ENCODE data around the gene RSBN1. TPM values are rescaled to one million over a fixed set of nuclear protein-coding genes. Genes with fewer than 3 reads are reported as not detected.

RSBN1 gene
- total RNA-seq, 1 experiment from 2014 or later = 16.6 TPM

GRCh38 chr1:113751114-113751513 is 61.2 kb downstream of the RSBN1 start:
- H3K4me3 ChIP-seq (replicated peaks in 1 of 2; ENCODE audit: low read depth in 1 of 2, low read length in 2 of 2) = no peak overlapping the region
- ATAC-seq (no peak), DNase-seq (ENCODE audit: low read depth, low spot score) (no peak)
- H3K4me1 ChIP-seq (ENCODE audit: control insufficient read depth in 1 of 2, insufficient read depth in 2 of 2, low read length in 2 of 2) = peaks cover 0 to 5% of the 10 kb centered on the region in 2 experiments; a peak in 1 of 4 replicates
- H3K36me3 ChIP-seq (ENCODE audit: control insufficient read depth in 1 of 2, insufficient read depth in 2 of 2, low read length in 2 of 2) = no peaks in the 10 kb centered on the region
- no peaks in the 10 kb centered on the region for H4K20me1 ChIP-seq (ENCODE audit: insufficient read depth)
- TF ChIP-seq CEBPB (IDR thresholded peaks at IDR 0.05; ENCODE audit: low read depth) = no peak
- no peak for TF ChIP-seq ELF1 (IDR thresholded peaks at IDR 0.05; ENCODE audit: borderline replicate concordance, low read depth)
- no peak for TF ChIP-seq MAX (IDR thresholded peaks at IDR 0.05)
- no peak for TF ChIP-seq ZBTB33 (IDR thresholded peaks at IDR 0.05; ENCODE audit: extremely low read depth, insufficient replicate concordance, low read length)
- TF ChIP-seq SP1 (IDR thresholded peaks at IDR 0.05; ENCODE audit: low read depth) = no peak
- TF ChIP-seq EGR1 (IDR thresholded peaks at IDR 0.05; ENCODE audit: low read depth) = no peak
- no peak for TF ChIP-seq EZH2phosphoT487 (IDR thresholded peaks at IDR 0.05; ENCODE audit: borderline replicate concordance)
- TF ChIP-seq SRF (IDR thresholded peaks at IDR 0.05; ENCODE audit: low read depth) = no peak
- TF ChIP-seq CBX3 (IDR thresholded peaks at IDR 0.05; ENCODE audit: low read depth) = no peak
- no peak for TF ChIP-seq REST (IDR thresholded peaks at IDR 0.05; ENCODE audit: low read depth)
- no peak for TF ChIP-seq ZNF274 (IDR thresholded peaks at IDR 0.05; ENCODE audit: low read depth, low read length)
- TF ChIP-seq JUND (IDR thresholded peaks at IDR 0.05) = no peak
- intact Hi-C loops (cut with micrococcal nuclease) = no loop called here
- H3K27ac ChIP-seq (ENCODE audit: low read depth, low read length) = no peak overlapping the region
- H3K4me2 ChIP-seq (ENCODE audit: low read length) = no peak overlapping the region
- ChIA-PET RAD21 (ENCODE audit: low non-redundant PET in 1 of 2, low total read pairs in 2 of 2, uncharacterized antibody in 2 of 2, unreplicated experiment in 2 of 2) (no interaction called here), POLR2A (no interaction called here), CTCF (no interaction called here)
- H3K9me2 ChIP-seq (ENCODE audit: insufficient read depth) = no peaks in the 10 kb centered on the region
- no TSS peak for BruUV-seq (replicated peaks)
- no peaks in the 10 kb centered on the region for H3K79me2 ChIP-seq (ENCODE audit: insufficient read depth, low read length)
- H3K9ac ChIP-seq (ENCODE audit: low read length) = no peak overlapping the region
- H2AFZ ChIP-seq (ENCODE audit: low read depth, low read length, poor library complexity, severe bottlenecking) = no peak overlapping the region
- no peaks in the 10 kb centered on the region for H3K27me3 ChIP-seq (ENCODE audit: insufficient read depth, low read length)
- H3K9me3 ChIP-seq (ENCODE audit: control insufficient read depth in 1 of 2, insufficient read depth in 1 of 2, low read depth in 1 of 2, low read length in 2 of 2) = no peaks in the 10 kb centered on the region
